ENCODE measurements around the gene ARHGAP6. TPM values are rescaled to one million over a fixed set of nuclear protein-coding genes. Genes with fewer than 3 reads are reported as not detected.

Gene ARHGAP6
- total and polyA plus RNA-seq, 8 donors = 2.2 to 26.4 (median 8.7) TPM

- intact Hi-C loops (cut with DNase I; ENCODE audit: low total_unique reads) = no loop called here
- Histone ChIP-seq H3K27ac (no peak overlapping the region), H3K4me1 (peaks cover 0 to 4% (median 0%) of the 10 kb centered on the region in 4 donors), H3K36me3 (no peaks in the 10 kb centered on the region), H3K9me3 (no peaks in the 10 kb centered on the region), H3K4me3 (no peak overlapping the region), H3K27me3 (peaks cover 0 to 6% (median 0%) of the 10 kb centered on the region in 3 donors)
- 71 to 100% (median 88%) methylated on average over 3 of the region's 3 CpGs for WGBS, 5 donors
- no peak for DNase-seq
- TF ChIP-seq POLR2AphosphoS5 (IDR thresholded peaks at IDR 0.05) (no peak), CTCF (IDR thresholded peaks at IDR 0.05) (no peak)
These were observed 192.8 kb downstream of the ARHGAP6 start for GRCh38 chrX:11472879-11473278.

GRCh38 chrX:11472381-11472780 is 193.3 kb downstream of the ARHGAP6 start:
- DNase-seq = no peak
- TF ChIP-seq EP300 (IDR thresholded peaks at IDR 0.05) = no peak
- WGBS, 5 donors = 58 to 95% (median 88%) methylated on average over 2 of the region's 2 CpGs
- H3K4me1 ChIP-seq = peaks cover 0 to 4% (median 0%) of the 10 kb centered on the region in 4 donors
- H3K36me3 ChIP-seq = no peaks in the 10 kb centered on the region
- H3K27ac ChIP-seq = no peak overlapping the region
- no peak overlapping the region for H3K4me3 ChIP-seq
- H3K9me3 ChIP-seq = no peaks in the 10 kb centered on the region
- intact Hi-C loops (cut with DNase I; ENCODE audit: low total_unique reads) = no loop called here
- H3K27me3 ChIP-seq = peaks cover 0 to 6% (median 0%) of the 10 kb centered on the region in 3 donors

GRCh38 chrX:11470250-11470974 is 195.3 kb downstream of the ARHGAP6 start:
- WGBS, 5 donors = 10 to 32% (median 20%) methylated on average over 1 of the region's 1 CpG
- H3K27ac ChIP-seq = no peak overlapping the region
- H3K9me3 ChIP-seq = no peaks in the 10 kb centered on the region
- H3K36me3 ChIP-seq = no peaks in the 10 kb centered on the region
- H3K27me3 ChIP-seq = peaks cover 0 to 6% (median 0%) of the 10 kb centered on the region in 3 donors
- intact Hi-C loops (cut with DNase I; ENCODE audit: low total_unique reads) = no loop called here
- DNase-seq = no peak
- peaks cover 0 to 4% (median 0%) of the 10 kb centered on the region in 4 donors for H3K4me1 ChIP-seq
- TF ChIP-seq POLR2A (IDR thresholded peaks at IDR 0.05) = no peak
- TF ChIP-seq EP300 (IDR thresholded peaks at IDR 0.05) = no peak
- no peak for TF ChIP-seq POLR2AphosphoS5 (IDR thresholded peaks at IDR 0.05)
- no peak for TF ChIP-seq CTCF (IDR thresholded peaks at IDR 0.05)
- H3K4me3 ChIP-seq = no peak overlapping the region

GRCh38 chrX:11465648-11466411 is 199.9 kb downstream of the ARHGAP6 start:
- DNase-seq = no peak
- Histone ChIP-seq H3K27ac (no peak overlapping the region), H3K9me3 (no peaks in the 10 kb centered on the region), H3K4me1 (peaks cover 0 to 4% (median 0%) of the 10 kb centered on the region in 4 donors), H3K36me3 (no peaks in the 10 kb centered on the region), H3K27me3 (peaks cover 0 to 3% (median 0%) of the 10 kb centered on the region in 3 donors), H3K4me3 (no peak overlapping the region)
- intact Hi-C loops (cut with DNase I; ENCODE audit: low total_unique reads) = no loop called here
- TF ChIP-seq POLR2AphosphoS5 (IDR thresholded peaks at IDR 0.05) = no peak
- no peak for TF ChIP-seq CTCF (IDR thresholded peaks at IDR 0.05)
- TF ChIP-seq EP300 (IDR thresholded peaks at IDR 0.05) = no peak
- no peak for TF ChIP-seq POLR2A (IDR thresholded peaks at IDR 0.05)
- 61 to 83% (median 79%) methylated on average over 5 of the region's 5 CpGs for WGBS, 5 donors
